HG02884 (cell line): Measurements from ENCODE around the gene TEX28.
"Not testable (repeated sequence)": the region's sequence is repeated elsewhere in the genome, so short reads cannot be mapped to it uniquely, and the experiment has no call there.

ENCODE experiments used
- ATAC-seq: cut with Tn5 transposase; IDR thresholded peaks from one replicate; pipeline ENCODE4 v1.9.1; 2021; ENCODE audit warnings: mild to moderate bottlenecking, moderate library complexity; ENCODE audit not compliant: unreplicated experiment

TEX28 gene, protein sequence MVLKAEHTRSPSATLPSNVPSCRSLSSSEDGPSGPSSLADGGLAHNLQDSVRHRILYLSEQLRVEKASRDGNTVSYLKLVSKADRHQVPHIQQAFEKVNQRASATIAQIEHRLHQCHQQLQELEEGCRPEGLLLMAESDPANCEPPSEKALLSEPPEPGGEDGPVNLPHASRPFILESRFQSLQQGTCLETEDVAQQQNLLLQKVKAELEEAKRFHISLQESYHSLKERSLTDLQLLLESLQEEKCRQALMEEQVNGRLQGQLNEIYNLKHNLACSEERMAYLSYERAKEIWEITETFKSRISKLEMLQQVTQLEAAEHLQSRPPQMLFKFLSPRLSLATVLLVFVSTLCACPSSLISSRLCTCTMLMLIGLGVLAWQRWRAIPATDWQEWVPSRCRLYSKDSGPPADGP

DNA sequence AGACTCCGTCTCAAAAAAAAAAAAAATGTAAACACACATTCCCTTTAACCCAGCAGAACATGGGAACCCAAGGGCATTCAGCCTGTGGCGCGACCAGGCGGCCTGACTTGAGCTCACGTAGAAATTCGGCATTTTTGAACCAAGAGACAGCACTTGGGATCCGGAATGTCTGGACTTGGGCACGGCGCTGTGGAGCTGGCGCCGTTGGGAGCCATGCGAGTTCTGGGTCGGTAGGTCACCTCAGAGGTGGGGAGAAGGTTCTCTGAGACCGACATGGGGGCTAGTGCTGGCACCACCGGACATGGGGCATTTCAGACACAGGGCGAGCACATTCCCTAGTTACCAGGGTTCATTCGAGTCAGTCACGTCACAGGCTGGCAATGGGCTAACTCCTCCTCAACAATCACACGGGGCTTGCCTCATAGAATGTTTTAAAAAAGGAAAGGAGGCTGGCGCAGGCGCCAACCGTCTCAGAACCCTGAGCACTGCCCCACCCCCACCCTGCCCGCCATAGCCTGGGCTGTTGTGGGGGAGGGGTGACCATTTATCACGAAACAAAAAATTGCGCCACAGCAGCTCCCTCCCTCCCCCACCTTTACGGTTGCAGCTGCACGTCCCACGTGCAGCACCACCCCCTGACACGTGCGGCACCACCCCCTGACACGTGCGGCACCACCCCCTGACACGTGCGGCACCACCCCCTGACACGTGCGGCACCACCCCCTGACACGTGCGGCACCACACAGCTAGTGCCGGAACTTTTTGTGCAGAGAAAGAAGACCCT is at the start of gene TEX28:
TEX28 (minus strand) TSS at position 334 of the 784 bp plus-strand sequence. CDS start 3,007 bp downstream, outside the sequence.
- ATAC-seq, result no peak

DNA sequence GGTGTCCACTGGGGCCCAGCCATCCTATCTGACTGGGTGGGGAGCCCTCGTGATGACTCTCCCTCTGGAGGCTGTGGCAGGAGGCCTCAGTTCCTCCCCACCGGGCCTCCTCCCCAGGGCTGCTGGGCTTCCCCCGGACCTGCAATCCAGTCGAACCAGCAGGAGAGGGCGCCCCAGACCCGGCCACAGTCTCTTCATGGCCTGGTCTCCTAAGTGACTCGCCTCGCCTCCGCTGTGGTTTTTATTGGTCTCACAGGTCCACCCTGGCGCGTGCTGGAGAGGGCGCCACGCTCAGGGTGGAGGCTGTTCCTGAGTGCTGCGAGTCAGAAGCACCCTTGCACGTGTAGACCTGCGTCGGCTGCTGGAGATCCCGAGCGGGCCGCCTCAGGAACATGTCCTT is 48.7 kb upstream of the TEX28 start:
- not testable (repeated sequence) for ATAC-seq

DNA sequence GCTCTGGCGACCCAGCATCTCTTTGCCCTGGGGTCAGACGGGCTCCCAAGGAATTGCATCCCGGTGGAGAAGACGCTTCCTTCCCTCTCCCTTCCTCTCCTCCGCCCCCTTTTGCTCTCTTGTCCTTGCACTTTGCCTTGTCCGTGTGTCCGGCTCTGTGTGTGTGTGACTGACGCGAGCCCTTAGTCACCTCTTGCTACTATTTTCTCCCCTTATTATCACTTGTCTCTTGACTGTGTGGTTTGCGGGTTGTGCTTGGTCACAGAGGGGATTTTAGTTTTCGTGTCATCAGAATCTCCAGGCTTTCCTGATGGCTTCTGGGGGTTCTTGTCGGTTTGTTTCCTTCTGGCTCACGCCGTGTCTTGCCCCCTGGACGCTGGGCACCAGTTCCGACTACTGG is 48.1 kb upstream of the TEX28 start:
- ATAC-seq, result not testable (repeated sequence)

- peak; percentile 76 for ATAC-seq
These were observed 46.7 kb upstream of the TEX28 start for GRCh38 chrX:154341399-154342298.

DNA sequence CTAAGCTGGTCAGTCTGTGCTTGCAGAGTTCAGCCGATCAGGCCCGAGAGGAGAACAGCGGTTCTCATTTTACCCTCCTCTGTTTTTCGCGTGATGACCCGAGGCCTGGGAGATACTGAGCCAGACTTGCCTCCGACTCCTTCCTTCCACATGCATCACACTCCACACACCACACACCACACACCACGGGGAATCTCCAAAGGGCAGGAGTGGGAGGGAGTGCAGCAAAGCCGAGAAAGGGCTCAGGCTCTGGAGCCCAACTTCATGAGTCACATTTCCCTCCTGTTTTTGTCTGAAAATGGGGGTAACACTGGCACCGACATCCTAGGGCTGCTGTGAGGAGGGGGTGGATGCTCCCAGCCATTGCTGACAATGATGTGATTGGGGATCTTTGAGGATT is 39.6 kb upstream of the TEX28 start:
- ATAC-seq, result no peak

- no peak for ATAC-seq
These were observed 38.9 kb upstream of the TEX28 start for GRCh38 chrX:154333837-154334271.

GRCh38 chrX:154333116-154333515 is 38.2 kb upstream of the TEX28 start:
- ATAC-seq, result no peak

DNA sequence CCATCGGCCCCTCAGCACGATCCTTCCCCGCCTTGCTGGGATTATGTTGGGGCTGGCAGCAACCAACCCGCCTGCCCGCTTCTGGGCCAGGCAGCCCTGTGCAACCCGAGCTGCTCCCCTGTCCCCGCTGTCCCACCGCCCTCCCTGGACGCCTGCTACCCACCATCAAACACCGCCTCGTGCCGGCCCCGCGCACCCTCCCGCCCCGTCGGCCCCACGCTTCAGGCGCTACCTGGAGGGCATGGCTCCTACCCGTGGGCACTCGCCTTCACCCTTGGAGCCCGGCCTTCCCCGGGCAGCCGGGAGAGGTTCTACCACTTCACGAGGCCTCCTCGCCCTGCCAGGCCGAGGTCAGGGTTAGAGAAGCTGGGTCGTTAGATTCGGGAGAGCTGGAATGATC is 37.6 kb upstream of the TEX28 start:
- ATAC-seq, result no peak

GRCh38 chrX:154329294-154329693 is 34.4 kb upstream of the TEX28 start:
- no peak for ATAC-seq

DNA sequence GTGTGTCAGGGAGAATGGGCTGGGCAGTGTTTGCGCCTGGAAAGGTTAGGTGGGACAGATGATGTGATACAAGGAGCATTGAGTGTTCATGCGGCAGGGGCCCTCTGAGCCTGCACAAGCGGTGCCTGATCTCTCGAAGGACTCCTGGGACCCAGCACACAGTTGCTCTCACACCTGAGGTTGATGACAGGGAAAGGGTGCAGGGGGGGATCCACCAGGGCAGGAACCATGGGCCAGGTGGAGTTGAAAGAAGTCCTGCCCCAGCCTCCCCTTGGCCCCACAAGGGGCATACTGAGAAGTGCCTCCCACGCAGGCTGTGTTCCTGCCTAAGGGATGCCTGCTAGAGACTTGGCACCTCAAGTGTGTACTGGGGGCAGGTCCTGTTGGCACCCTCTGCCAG is 33.7 kb upstream of the TEX28 start:
- no peak for ATAC-seq

- no peak for ATAC-seq
These were observed 32.3 kb upstream of the TEX28 start for GRCh38 chrX:154327038-154327820.

- no peak for ATAC-seq
These were observed 30.6 kb upstream of the TEX28 start for GRCh38 chrX:154325541-154325940.

DNA sequence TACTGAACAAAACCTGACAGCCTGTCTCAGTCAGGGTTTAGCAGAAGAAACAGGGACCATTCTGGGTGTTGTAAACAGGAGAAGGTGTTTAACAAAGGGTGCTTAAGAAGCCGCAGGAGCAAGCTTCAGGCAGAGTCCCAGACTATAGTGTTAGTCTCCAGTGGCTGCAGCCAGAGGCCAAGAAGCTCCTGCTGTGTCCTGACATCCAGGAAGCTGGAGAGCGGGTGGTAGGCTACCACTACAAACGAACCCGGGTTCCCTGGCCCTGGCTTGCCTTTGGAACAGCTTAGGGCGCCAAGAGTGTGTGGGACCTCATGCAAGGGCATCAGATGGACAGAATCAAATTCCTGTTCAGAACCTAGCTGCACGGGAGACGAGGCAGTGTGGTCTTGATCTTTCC is 28.6 kb upstream of the TEX28 start:
- ATAC-seq, result no peak

DNA sequence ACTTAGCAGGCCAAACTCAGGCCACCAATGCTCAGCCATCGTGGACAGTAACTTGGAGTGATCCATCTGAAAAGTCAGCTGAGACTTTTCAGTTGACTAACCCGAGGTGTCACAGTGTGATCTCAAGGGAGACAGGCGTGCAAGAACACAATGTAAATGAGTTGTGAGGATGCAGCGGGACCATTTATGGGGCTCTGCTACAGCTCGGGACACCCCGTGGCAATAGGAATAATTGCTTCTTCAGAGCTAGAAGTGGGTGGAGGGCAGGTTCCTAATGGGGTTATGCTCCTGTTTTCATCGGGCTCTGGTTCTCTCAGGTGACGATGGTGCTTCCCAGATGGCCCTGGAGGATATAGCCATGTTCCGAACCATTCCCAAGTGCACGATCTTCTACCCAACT is 28.0 kb upstream of the TEX28 start:
- no peak for ATAC-seq

- ATAC-seq, result no peak
These were observed 26.7 kb upstream of the TEX28 start for GRCh38 chrX:154321594-154321993.

GRCh38 chrX:154321152-154321551 is 26.2 kb upstream of the TEX28 start:
- no peak for ATAC-seq

- no peak for ATAC-seq
These were observed 25.5 kb upstream of the TEX28 start for GRCh38 chrX:154320406-154320805.

- no peak for ATAC-seq
These were observed 22.6 kb upstream of the TEX28 start for GRCh38 chrX:154317391-154317995.

DNA sequence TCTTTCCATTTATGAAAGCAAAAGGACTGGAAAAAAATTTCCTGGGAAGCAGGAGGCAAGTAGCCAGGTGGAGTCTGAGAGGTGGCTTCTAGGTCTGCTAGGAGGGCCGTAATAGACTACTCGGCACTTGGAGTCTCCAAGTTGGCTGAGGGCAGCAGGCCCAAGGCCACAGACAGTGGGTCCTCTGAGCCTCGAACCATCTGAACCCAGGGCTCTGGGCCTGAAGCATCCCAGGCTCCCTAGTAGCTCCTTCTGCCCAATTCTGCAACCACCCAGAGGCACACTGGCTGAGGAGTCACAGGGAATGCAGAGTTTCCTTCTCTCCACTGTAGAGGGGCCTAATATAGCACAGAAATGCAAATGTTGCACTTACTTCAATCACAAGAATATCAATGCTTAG is 20.5 kb upstream of the TEX28 start:
- ATAC-seq, result no peak

DNA sequence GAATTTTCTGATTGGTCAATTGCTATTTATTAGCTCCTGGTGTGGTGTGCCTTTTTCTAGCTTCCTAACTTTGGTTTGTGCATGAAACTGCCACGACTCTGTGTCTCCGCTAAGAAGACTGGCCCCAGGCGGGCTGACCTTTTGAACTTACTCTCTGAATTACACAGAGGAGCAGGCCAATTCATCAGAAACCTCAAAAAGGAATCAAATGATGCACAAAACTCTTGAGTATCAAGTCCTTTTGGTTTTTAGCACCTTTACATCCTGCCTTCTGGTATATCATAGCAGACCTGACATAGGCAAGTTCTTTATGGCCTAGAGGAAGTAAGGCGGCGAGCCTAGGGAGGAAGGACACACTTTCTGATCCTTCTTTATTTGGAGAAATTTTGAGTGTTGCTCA is 18.2 kb upstream of the TEX28 start:
- ATAC-seq, result no peak
